ENCODE results near the gene CLEC3B.
A peak's percentile ranks its signal among the peaks of the same experiment; 100 is the strongest.

CLEC3B gene

GRCh38 chr3:44991326-44991725, 34.8 kb upstream of the CLEC3B start:
- H3K27me3 ChIP-seq (ENCODE audit: control insufficient read depth, insufficient read depth, low read length): no peaks in the 10 kb centered on the region
- H3K9me3 ChIP-seq (ENCODE audit: control insufficient read depth, insufficient read depth, low read length): no peaks in the 10 kb centered on the region
- H3K36me3 ChIP-seq (ENCODE audit: control insufficient read depth, insufficient read depth, low read length): peaks cover 68% of the 10 kb centered on the region
- H3K4me1 ChIP-seq (ENCODE audit: control insufficient read depth, insufficient read depth, low read length): peaks cover 32% of the 10 kb centered on the region
- H3K4me3 ChIP-seq (ENCODE audit: low read depth, low read length): no peak overlapping the region
- H3K9ac ChIP-seq (ENCODE audit: low read depth, low read length): no peak overlapping the region
- H3K27ac ChIP-seq (ENCODE audit: low read depth, low read length): no peak overlapping the region

GRCh38 chr3:44992555-44993470, 33.3 kb upstream of the CLEC3B start:
- peaks cover 80% of the 10 kb centered on the region for H3K36me3 ChIP-seq (ENCODE audit: control insufficient read depth, insufficient read depth, low read length)
- H3K9ac ChIP-seq (ENCODE audit: low read depth, low read length): no peak overlapping the region
- H3K27me3 ChIP-seq (ENCODE audit: control insufficient read depth, insufficient read depth, low read length): no peaks in the 10 kb centered on the region
- H3K9me3 ChIP-seq (ENCODE audit: control insufficient read depth, insufficient read depth, low read length): no peaks in the 10 kb centered on the region
- peak overlapping the region; percentile 43 for H3K27ac ChIP-seq (ENCODE audit: low read depth, low read length)
- H3K4me1 ChIP-seq (ENCODE audit: control insufficient read depth, insufficient read depth, low read length): peaks cover 32% of the 10 kb centered on the region
- H3K4me3 ChIP-seq (ENCODE audit: low read depth, low read length): 0 out of 2 replicates have a peak overlapping the region, but pooled peaks have one; percentile 3

- Histone ChIP-seq H3K36me3 (ENCODE audit: control insufficient read depth, insufficient read depth, low read length) (peaks cover 88% of the 10 kb centered on the region), H3K9ac (ENCODE audit: low read depth, low read length) (no peak overlapping the region), H3K4me1 (ENCODE audit: control insufficient read depth, insufficient read depth, low read length) (peaks cover 26% of the 10 kb centered on the region), H3K4me3 (ENCODE audit: low read depth, low read length) (0 out of 2 replicates have a peak overlapping the region, but pooled peaks have one; percentile 3), H3K27me3 (ENCODE audit: control insufficient read depth, insufficient read depth, low read length) (no peaks in the 10 kb centered on the region), H3K9me3 (ENCODE audit: control insufficient read depth, insufficient read depth, low read length) (no peaks in the 10 kb centered on the region), H3K27ac (ENCODE audit: low read depth, low read length) (peak overlapping the region; percentile 43)
Measured at GRCh38 chr3:44993471-44994205, 32.5 kb upstream of the CLEC3B start.

GRCh38 chr3:44995142-44995770, 30.8 kb upstream of the CLEC3B start:
- Histone ChIP-seq H3K27me3 (ENCODE audit: control insufficient read depth, insufficient read depth, low read length) (no peaks in the 10 kb centered on the region), H3K9me3 (ENCODE audit: control insufficient read depth, insufficient read depth, low read length) (no peaks in the 10 kb centered on the region), H3K4me3 (ENCODE audit: low read depth, low read length) (no peak overlapping the region), H3K9ac (ENCODE audit: low read depth, low read length) (no peak overlapping the region), H3K27ac (ENCODE audit: low read depth, low read length) (no peak overlapping the region), H3K4me1 (ENCODE audit: control insufficient read depth, insufficient read depth, low read length) (peaks cover 21% of the 10 kb centered on the region), H3K36me3 (ENCODE audit: control insufficient read depth, insufficient read depth, low read length) (peaks cover 89% of the 10 kb centered on the region)

GRCh38 chr3:44996556-44996969, 29.5 kb upstream of the CLEC3B start:
- H3K9ac ChIP-seq (ENCODE audit: low read depth, low read length): no peak overlapping the region
- H3K27me3 ChIP-seq (ENCODE audit: control insufficient read depth, insufficient read depth, low read length): no peaks in the 10 kb centered on the region
- H3K9me3 ChIP-seq (ENCODE audit: control insufficient read depth, insufficient read depth, low read length): no peaks in the 10 kb centered on the region
- peaks cover 89% of the 10 kb centered on the region for H3K36me3 ChIP-seq (ENCODE audit: control insufficient read depth, insufficient read depth, low read length)
- peaks cover 21% of the 10 kb centered on the region for H3K4me1 ChIP-seq (ENCODE audit: control insufficient read depth, insufficient read depth, low read length)
- H3K4me3 ChIP-seq (ENCODE audit: low read depth, low read length): no peak overlapping the region
- H3K27ac ChIP-seq (ENCODE audit: low read depth, low read length): no peak overlapping the region

- Histone ChIP-seq H3K9ac (ENCODE audit: low read depth, low read length) (no peak overlapping the region), H3K4me3 (ENCODE audit: low read depth, low read length) (no peak overlapping the region), H3K4me1 (ENCODE audit: control insufficient read depth, insufficient read depth, low read length) (no peaks in the 10 kb centered on the region), H3K27ac (ENCODE audit: low read depth, low read length) (no peak overlapping the region), H3K36me3 (ENCODE audit: control insufficient read depth, insufficient read depth, low read length) (peaks cover 95% of the 10 kb centered on the region), H3K27me3 (ENCODE audit: control insufficient read depth, insufficient read depth, low read length) (no peaks in the 10 kb centered on the region), H3K9me3 (ENCODE audit: control insufficient read depth, insufficient read depth, low read length) (peaks cover 15% of the 10 kb centered on the region; the same call in 1 of the 2 replicates)
Measured at GRCh38 chr3:44999782-45000181, 26.3 kb upstream of the CLEC3B start.

- Histone ChIP-seq H3K4me1 (ENCODE audit: control insufficient read depth, insufficient read depth, low read length) (no peaks in the 10 kb centered on the region), H3K27ac (ENCODE audit: low read depth, low read length) (no peak overlapping the region), H3K36me3 (ENCODE audit: control insufficient read depth, insufficient read depth, low read length) (peaks cover 97% of the 10 kb centered on the region), H3K4me3 (ENCODE audit: low read depth, low read length) (no peak overlapping the region), H3K27me3 (ENCODE audit: control insufficient read depth, insufficient read depth, low read length) (no peaks in the 10 kb centered on the region), H3K9me3 (ENCODE audit: control insufficient read depth, insufficient read depth, low read length) (peaks cover 15% of the 10 kb centered on the region; the same call in 1 of the 2 replicates), H3K9ac (ENCODE audit: low read depth, low read length) (no peak overlapping the region)
Measured at GRCh38 chr3:45000823-45001222, 25.3 kb upstream of the CLEC3B start.

GRCh38 chr3:45001738-45002137, 24.4 kb upstream of the CLEC3B start:
- Histone ChIP-seq H3K27ac (ENCODE audit: low read depth, low read length) (no peak overlapping the region), H3K4me3 (ENCODE audit: low read depth, low read length) (no peak overlapping the region), H3K9ac (ENCODE audit: low read depth, low read length) (no peak overlapping the region), H3K9me3 (ENCODE audit: control insufficient read depth, insufficient read depth, low read length) (peaks cover 15% of the 10 kb centered on the region; the same call in 1 of the 2 replicates), H3K27me3 (ENCODE audit: control insufficient read depth, insufficient read depth, low read length) (no peaks in the 10 kb centered on the region), H3K36me3 (ENCODE audit: control insufficient read depth, insufficient read depth, low read length) (peaks cover 89% of the 10 kb centered on the region), H3K4me1 (ENCODE audit: control insufficient read depth, insufficient read depth, low read length) (no peaks in the 10 kb centered on the region)

- H3K9ac ChIP-seq (ENCODE audit: low read depth, low read length): no peak overlapping the region
- H3K4me3 ChIP-seq (ENCODE audit: low read depth, low read length): no peak overlapping the region
- peaks cover 89% of the 10 kb centered on the region for H3K36me3 ChIP-seq (ENCODE audit: control insufficient read depth, insufficient read depth, low read length)
- peaks cover 15% of the 10 kb centered on the region; the same call in 1 of the 2 replicates for H3K9me3 ChIP-seq (ENCODE audit: control insufficient read depth, insufficient read depth, low read length)
- H3K27me3 ChIP-seq (ENCODE audit: control insufficient read depth, insufficient read depth, low read length): no peaks in the 10 kb centered on the region
- no peaks in the 10 kb centered on the region for H3K4me1 ChIP-seq (ENCODE audit: control insufficient read depth, insufficient read depth, low read length)
- H3K27ac ChIP-seq (ENCODE audit: low read depth, low read length): no peak overlapping the region
Measured at GRCh38 chr3:45002139-45002660, 23.9 kb upstream of the CLEC3B start.

GRCh38 chr3:45002720-45003119, 23.4 kb upstream of the CLEC3B start:
- Histone ChIP-seq H3K9ac (ENCODE audit: low read depth, low read length) (no peak overlapping the region), H3K27ac (ENCODE audit: low read depth, low read length) (no peak overlapping the region), H3K4me1 (ENCODE audit: control insufficient read depth, insufficient read depth, low read length) (no peaks in the 10 kb centered on the region), H3K27me3 (ENCODE audit: control insufficient read depth, insufficient read depth, low read length) (no peaks in the 10 kb centered on the region), H3K9me3 (ENCODE audit: control insufficient read depth, insufficient read depth, low read length) (peaks cover 15% of the 10 kb centered on the region; the same call in 1 of the 2 replicates), H3K36me3 (ENCODE audit: control insufficient read depth, insufficient read depth, low read length) (peaks cover 89% of the 10 kb centered on the region), H3K4me3 (ENCODE audit: low read depth, low read length) (no peak overlapping the region)
